CMK (cell line): Measurements from ENCODE around the gene FOXO1.
"Not testable (repeated sequence)": the region's sequence is repeated elsewhere in the genome, so short reads cannot be mapped to it uniquely, and the experiment has no call there.

Experiments used
- DNase-seq: peaks from one replicate; pipeline ENCODE4 v3.0.0-alpha.2; 2010; ENCODE audit warnings: low read depth

FOXO1 gene

GRCh38 chr13:40665126-40666044, 1.1 kb downstream of the FOXO1 start:
- DNase-seq, result no peak

GRCh38 chr13:40664350-40665125, 1.9 kb downstream of the FOXO1 start:
- DNase-seq, result no peak

GRCh38 chr13:40664100-40664349, 2.4 kb downstream of the FOXO1 start:
- DNase-seq, result not testable (repeated sequence)

- no peak for DNase-seq
These were observed 3.6 kb downstream of the FOXO1 start for GRCh38 chr13:40662866-40663265.

- no peak for DNase-seq
These were observed 4.4 kb downstream of the FOXO1 start for GRCh38 chr13:40661875-40662665.

- DNase-seq, result no peak
These were observed 5.7 kb downstream of the FOXO1 start for GRCh38 chr13:40660692-40661091.

GRCh38 chr13:40660141-40660664, 6.2 kb downstream of the FOXO1 start:
- no peak for DNase-seq

- DNase-seq, result no peak
These were observed 8.5 kb downstream of the FOXO1 start for GRCh38 chr13:40657951-40658350.

- no peak for DNase-seq
These were observed 9.1 kb downstream of the FOXO1 start for GRCh38 chr13:40657307-40657706.

GRCh38 chr13:40656358-40656757, 10.1 kb downstream of the FOXO1 start:
- no peak for DNase-seq

GRCh38 chr13:40653527-40654318, 12.7 kb downstream of the FOXO1 start:
- DNase-seq, result no peak

- no peak for DNase-seq
These were observed 13.9 kb downstream of the FOXO1 start for GRCh38 chr13:40652588-40652940.

- no peak for DNase-seq
These were observed 14.4 kb downstream of the FOXO1 start for GRCh38 chr13:40651866-40652587.

- DNase-seq, result no peak
These were observed 17.6 kb downstream of the FOXO1 start for GRCh38 chr13:40648841-40649240.

GRCh38 chr13:40648040-40648439, 18.4 kb downstream of the FOXO1 start:
- DNase-seq, result no peak

- DNase-seq, result no peak
These were observed 21.4 kb downstream of the FOXO1 start for GRCh38 chr13:40644838-40645604.

GRCh38 chr13:40640845-40641458, 25.5 kb downstream of the FOXO1 start:
- DNase-seq, result no peak

GRCh38 chr13:40640202-40640601, 26.2 kb downstream of the FOXO1 start:
- DNase-seq, result no peak

- DNase-seq, result no peak
These were observed 27.2 kb downstream of the FOXO1 start for GRCh38 chr13:40639221-40639681.

- peak; percentile 2 for DNase-seq
These were observed 28.8 kb downstream of the FOXO1 start for GRCh38 chr13:40637643-40638042.
